Suprapubic skin (tissue), 4 donors: ENCODE measurements around the gene HTR3C. TPM values are rescaled to one million over a fixed set of nuclear protein-coding genes. Genes with fewer than 3 reads are reported as not detected.
A peak's percentile ranks its signal among the peaks of the same experiment; 100 is the strongest.

Experiments
- DNase-seq, 2 donors: peaks; one replicate each; pipeline ENCODE4 v3.0.0-alpha.2; 2019; ENCODE audit warnings: low spot score in 2 of 2
- H3K27ac ChIP-seq: fragments of 200-600 bp; sonication (generic); one replicate; pipeline ENCODE4 v1.5.1; 2019
- H3K27me3 ChIP-seq: fragments of 200-600 bp; sonication (generic); one replicate; pipeline ENCODE4 v1.5.1; 2019
- H3K36me3 ChIP-seq: fragments of 200-600 bp; sonication (generic); one replicate; pipeline ENCODE4 v1.5.1; 2019
- H3K4me1 ChIP-seq: fragments of 200-600 bp; sonication (generic); one replicate; pipeline ENCODE4 v1.5.1; 2019
- H3K4me3 ChIP-seq: fragments of 200-600 bp; sonication (generic); one replicate; pipeline ENCODE4 v1.5.1; 2019; ENCODE audit warnings: mild to moderate bottlenecking
- H3K9me3 ChIP-seq: fragments of 200-600 bp; sonication (generic); one replicate; pipeline ENCODE4 v1.5.1; 2019
- CTCF ChIP-seq, 2 donors: fragments of 200-600 bp in 1 of 2; fragments of 450-650 bp in 1 of 2; sonication (generic) in 1 of 2; IDR thresholded peaks; one replicate each; pipeline ENCODE4 v1.5.1; 2016 to 2019; ENCODE audit warnings: antibody characterized with exemption in 2 of 2, mild to moderate bottlenecking in 1 of 2, moderate library complexity in 1 of 2
- EP300 ChIP-seq: sonication (generic); formaldehyde crosslinking; IDR thresholded peaks from one replicate; pipeline ENCODE4 v1.6.1; 2017; ENCODE audit warnings: antibody characterized with exemption
- POLR2A ChIP-seq, 2 donors: fragments of 450-650 bp; IDR thresholded peaks; one replicate each; pipeline ENCODE4 v1.6.1; 2017; ENCODE audit warnings: antibody characterized with exemption in 2 of 2, mild to moderate bottlenecking in 2 of 2, moderate library complexity in 2 of 2
- POLR2AphosphoS5 ChIP-seq, 3 donors: sonication (generic); formaldehyde crosslinking; IDR thresholded peaks; one replicate each; pipeline ENCODE4 v1.6.1; 2017; ENCODE audit warnings: antibody characterized with exemption in 3 of 3
- WGBS: methylation state at CpG from one replicate; pipeline ENCODE4 v1.1.5; 2018; 5-methylcytosine and 5-hydroxymethylcytosine counted together
- total RNA-seq, 4 donors: library from RNA; depleted of rRNA; stranded (reverse); fragments of >200 nt; gene quantifications; one replicate each; pipeline ENCODE4 v1.1.0, GENCODE V29; 2016

Gene HTR3C
- total RNA-seq, 4 donors from 2014 or later: not detected

GRCh38 chr3:184011230-184011876 lies 41.5 kb upstream of the HTR3C start:
- TF ChIP-seq EP300 (no peak), CTCF (IDR thresholded peaks at IDR 0.05) (no peak), POLR2A (IDR thresholded peaks at IDR 0.05) (no peak), POLR2AphosphoS5 (IDR thresholded peaks at IDR 0.05) (no peak)
- Histone ChIP-seq H3K9me3 (no peaks in the 10 kb centered on the region), H3K27ac (no peak overlapping the region), H3K27me3 (no peaks in the 10 kb centered on the region), H3K36me3 (peaks cover 10% of the 10 kb centered on the region), H3K4me3 (no peak overlapping the region), H3K4me1 (peaks cover 22% of the 10 kb centered on the region)
- no peak for DNase-seq
- 56% methylated on average over 4 of the region's 4 CpGs for WGBS

DNA sequence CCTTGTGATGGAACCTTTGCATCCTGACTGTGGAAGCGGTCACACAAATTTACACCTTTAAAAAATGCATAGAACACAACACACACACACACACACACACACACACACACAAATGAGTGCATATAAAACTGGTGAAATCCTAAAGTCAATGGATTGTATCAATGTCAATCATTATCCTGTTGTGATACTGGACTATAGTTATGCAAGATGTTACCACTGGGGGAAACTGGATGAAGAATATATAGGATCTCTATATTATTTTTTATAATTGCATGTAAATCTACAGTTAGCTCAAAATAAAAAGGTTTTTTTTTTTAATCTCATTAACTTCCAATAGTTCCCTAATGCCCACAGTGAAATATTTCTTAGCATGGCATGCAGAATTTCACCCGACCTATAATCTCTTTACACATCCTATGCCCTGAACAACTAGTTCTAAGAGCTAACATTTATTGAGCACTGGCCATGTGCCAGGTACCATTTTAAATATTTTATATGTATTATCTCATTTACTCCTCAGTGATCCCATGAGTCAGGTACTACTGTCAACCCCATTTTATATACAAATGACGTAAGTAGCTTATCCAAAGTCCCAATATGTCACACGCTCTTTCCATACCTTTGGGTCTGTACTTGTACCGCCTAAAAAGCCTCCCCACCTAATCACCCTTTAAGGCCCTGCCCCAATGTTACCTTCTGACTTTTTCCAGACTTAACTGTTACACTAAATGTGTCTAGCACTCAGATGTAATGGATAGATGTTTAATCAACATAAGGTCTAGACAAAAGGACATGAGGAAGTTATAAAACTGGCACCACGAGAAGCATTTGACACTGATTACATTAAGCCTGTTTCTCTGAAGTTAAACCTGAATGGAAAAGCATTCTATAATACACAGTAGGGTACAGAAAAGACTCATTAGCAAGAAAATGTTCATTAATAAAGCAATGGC lies 40.6 kb upstream of the HTR3C start:
- DNase-seq: no peak
- peaks cover 10% of the 10 kb centered on the region for H3K36me3 ChIP-seq
- no peak for TF ChIP-seq EP300
- 83% methylated on average over 6 of the region's 6 CpGs for WGBS
- H3K27ac ChIP-seq: no peak overlapping the region
- H3K27me3 ChIP-seq: no peaks in the 10 kb centered on the region
- no peaks in the 10 kb centered on the region for H3K9me3 ChIP-seq
- H3K4me1 ChIP-seq: peaks cover 27% of the 10 kb centered on the region
- H3K4me3 ChIP-seq: no peak overlapping the region

GRCh38 chr3:184015381-184016019 lies 37.3 kb upstream of the HTR3C start:
- Histone ChIP-seq H3K4me1 (peaks cover 18% of the 10 kb centered on the region), H3K27ac (no peak overlapping the region), H3K4me3 (no peak overlapping the region), H3K9me3 (no peaks in the 10 kb centered on the region), H3K27me3 (no peaks in the 10 kb centered on the region), H3K36me3 (peaks cover 10% of the 10 kb centered on the region)
- no peak for TF ChIP-seq CTCF (IDR thresholded peaks at IDR 0.05)
- TF ChIP-seq POLR2A (IDR thresholded peaks at IDR 0.05): no peak
- no peak for TF ChIP-seq EP300
- TF ChIP-seq POLR2AphosphoS5 (IDR thresholded peaks at IDR 0.05): no peak
- WGBS: 80% methylated on average over 10 of the region's 10 CpGs
- DNase-seq: no peak

- no peak for DNase-seq
- H3K4me1 ChIP-seq: peaks cover 18% of the 10 kb centered on the region
- H3K9me3 ChIP-seq: no peaks in the 10 kb centered on the region
- no peak for TF ChIP-seq POLR2A (IDR thresholded peaks at IDR 0.05)
- no peak for TF ChIP-seq CTCF (IDR thresholded peaks at IDR 0.05)
- TF ChIP-seq POLR2AphosphoS5 (IDR thresholded peaks at IDR 0.05): no peak
- H3K27ac ChIP-seq: no peak overlapping the region
- no peaks in the 10 kb centered on the region for H3K27me3 ChIP-seq
- WGBS: 79% methylated on average over 5 of the region's 5 CpGs
- H3K4me3 ChIP-seq: no peak overlapping the region
- peaks cover 6% of the 10 kb centered on the region for H3K36me3 ChIP-seq
These were observed 36.7 kb upstream of the HTR3C start for GRCh38 chr3:184016169-184016570.

- peak in 1 of 2 donors; percentile 76 for DNase-seq
- 27% methylated on average over 27 of the region's 57 CpGs for WGBS
These were observed 35.8 kb upstream of the HTR3C start for GRCh38 chr3:184016811-184017671.

More at GRCh38 chr3:184016811-184017671, 35.8 kb upstream of the HTR3C start:
- no peaks in the 10 kb centered on the region for H3K9me3 ChIP-seq
- peaks cover 6% of the 10 kb centered on the region for H3K36me3 ChIP-seq
- H3K4me3 ChIP-seq: peak overlapping the region; percentile 93
- TF ChIP-seq POLR2AphosphoS5 (IDR thresholded peaks at IDR 0.05): no peak
- no peak for TF ChIP-seq POLR2A (IDR thresholded peaks at IDR 0.05)
- peak; percentile 85 to 95 for TF ChIP-seq CTCF (IDR thresholded peaks at IDR 0.05)
- TF ChIP-seq EP300: no peak
- H3K27ac ChIP-seq: no peak overlapping the region
- no peaks in the 10 kb centered on the region for H3K27me3 ChIP-seq
- peaks cover 18% of the 10 kb centered on the region for H3K4me1 ChIP-seq
